Measurements from ENCODE around the gene SLC30A4.

The SLC30A4 gene

DNA sequence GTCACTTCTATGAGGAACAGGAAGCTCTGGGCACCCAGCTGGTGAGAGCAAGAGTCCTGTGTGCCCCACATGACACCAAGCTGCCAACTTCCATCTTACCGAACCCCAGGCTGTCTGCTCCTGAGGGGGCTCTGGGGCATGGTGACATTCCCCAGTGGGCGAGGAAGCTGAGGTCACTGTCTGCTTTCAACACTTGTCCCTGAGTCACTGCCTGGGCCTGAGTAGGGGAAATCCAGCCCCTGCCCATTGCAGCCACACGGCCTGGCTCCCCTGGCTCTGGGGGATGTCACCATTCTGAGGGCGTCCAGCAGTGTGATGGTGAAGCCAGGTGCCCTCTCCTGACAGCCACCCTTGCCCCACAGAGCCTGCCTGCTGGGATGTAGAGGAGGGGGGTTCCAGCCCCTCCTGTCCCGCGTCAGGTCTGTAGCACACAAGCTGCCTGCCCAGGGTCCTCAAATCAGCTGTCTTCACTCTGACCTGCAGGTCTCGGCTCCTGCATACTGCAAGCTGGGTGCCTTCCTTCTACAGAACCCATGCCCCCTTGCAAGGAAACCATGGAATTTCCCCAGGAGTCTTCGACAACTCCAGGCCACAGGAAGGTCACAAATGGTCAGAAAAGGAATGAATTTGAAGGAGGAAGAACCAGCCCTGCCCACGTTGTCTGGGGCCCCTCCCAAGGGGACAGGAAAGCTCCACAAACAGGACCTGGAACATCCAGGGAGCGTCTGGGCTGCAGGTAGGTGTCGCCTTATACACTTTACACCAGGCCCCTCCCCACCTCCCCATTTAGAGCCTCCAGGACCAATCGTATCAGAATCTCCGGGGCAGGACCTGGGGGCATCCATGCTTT, 74.3 kb downstream of the SLC30A4 start:
- H3K36me3 Mint-ChIP-seq (ENCODE audit: low read depth) = no peaks in the 10 kb centered on the region
- no peaks in the 10 kb centered on the region for H3K9me3 Mint-ChIP-seq
- H3K4me3 Mint-ChIP-seq = no peak overlapping the region
- no peak overlapping the region for H3K27ac Mint-ChIP-seq
- H3K4me1 Mint-ChIP-seq = no peaks in the 10 kb centered on the region
- no peaks in the 10 kb centered on the region for H3K27me3 Mint-ChIP-seq (ENCODE audit: low read depth)
- TF ChIP-seq, protein P1, sequence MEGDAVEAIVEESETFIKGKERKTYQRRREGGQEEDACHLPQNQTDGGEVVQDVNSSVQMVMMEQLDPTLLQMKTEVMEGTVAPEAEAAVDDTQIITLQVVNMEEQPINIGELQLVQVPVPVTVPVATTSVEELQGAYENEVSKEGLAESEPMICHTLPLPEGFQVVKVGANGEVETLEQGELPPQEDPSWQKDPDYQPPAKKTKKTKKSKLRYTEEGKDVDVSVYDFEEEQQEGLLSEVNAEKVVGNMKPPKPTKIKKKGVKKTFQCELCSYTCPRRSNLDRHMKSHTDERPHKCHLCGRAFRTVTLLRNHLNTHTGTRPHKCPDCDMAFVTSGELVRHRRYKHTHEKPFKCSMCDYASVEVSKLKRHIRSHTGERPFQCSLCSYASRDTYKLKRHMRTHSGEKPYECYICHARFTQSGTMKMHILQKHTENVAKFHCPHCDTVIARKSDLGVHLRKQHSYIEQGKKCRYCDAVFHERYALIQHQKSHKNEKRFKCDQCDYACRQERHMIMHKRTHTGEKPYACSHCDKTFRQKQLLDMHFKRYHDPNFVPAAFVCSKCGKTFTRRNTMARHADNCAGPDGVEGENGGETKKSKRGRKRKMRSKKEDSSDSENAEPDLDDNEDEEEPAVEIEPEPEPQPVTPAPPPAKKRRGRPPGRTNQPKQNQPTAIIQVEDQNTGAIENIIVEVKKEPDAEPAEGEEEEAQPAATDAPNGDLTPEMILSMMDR (IDR thresholded peaks at IDR 0.05; ENCODE audit: unreplicated experiment in 3 of 3) = no peak

DNA sequence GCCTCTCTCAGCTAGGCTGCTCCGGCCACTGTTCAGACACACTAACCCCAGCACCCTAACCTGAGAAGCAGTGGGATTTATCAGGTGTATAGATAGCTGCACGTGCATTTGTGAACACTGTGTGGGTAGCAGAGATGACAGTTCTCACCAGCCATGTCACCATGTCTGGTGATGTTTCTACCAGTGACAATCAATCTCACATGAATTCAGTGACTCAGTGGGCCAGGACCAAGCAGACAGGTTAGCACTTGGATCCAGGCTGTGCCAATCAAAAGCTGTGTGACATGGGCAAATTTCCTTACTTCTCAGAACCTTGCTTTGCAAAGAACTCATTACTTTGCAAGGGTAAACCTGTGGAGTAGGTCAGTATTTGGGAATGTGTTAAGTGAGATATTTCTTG, 78.9 kb downstream of the SLC30A4 start:
- H3K4me3 Mint-ChIP-seq = no peak overlapping the region
- TF ChIP-seq, protein P1 (IDR thresholded peaks at IDR 0.05; ENCODE audit: unreplicated experiment in 3 of 3) = no peak
- no peaks in the 10 kb centered on the region for H3K36me3 Mint-ChIP-seq (ENCODE audit: low read depth)
- H3K27me3 Mint-ChIP-seq (ENCODE audit: low read depth) = no peaks in the 10 kb centered on the region
- no peaks in the 10 kb centered on the region for H3K4me1 Mint-ChIP-seq
- H3K9me3 Mint-ChIP-seq = no peaks in the 10 kb centered on the region
- no peak overlapping the region for H3K27ac Mint-ChIP-seq

DNA sequence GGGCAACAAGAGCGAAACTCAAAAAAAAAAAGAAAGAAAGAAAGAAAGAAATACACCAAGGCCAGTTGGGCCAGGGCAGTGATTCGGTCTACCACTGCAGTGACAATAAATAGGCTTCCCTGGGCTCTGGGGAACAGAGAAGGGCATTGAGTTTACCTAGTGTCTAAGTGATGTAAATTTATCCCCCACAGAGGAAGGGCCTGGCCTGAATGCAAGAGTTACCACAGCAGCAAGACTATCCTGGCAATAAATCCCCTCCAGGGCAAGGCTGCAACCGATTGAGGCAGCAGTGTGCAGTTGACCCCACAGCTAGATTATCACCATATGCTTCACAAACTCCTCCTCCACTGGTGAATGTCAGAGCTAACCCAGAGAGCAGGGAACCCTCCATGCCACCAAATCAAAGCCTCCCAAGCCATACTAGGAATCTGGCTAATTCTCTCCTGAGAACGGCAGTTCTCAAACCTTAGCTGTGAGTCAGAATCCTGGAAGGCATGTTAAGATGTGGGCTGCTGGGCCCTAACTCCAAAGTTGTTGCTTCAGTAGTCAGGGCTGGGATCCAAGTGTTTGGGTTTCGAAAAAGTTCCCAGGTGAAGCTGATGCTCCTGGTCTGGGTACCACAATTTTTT, 79.9 kb downstream of the SLC30A4 start:
- H3K36me3 Mint-ChIP-seq (ENCODE audit: low read depth) = no peaks in the 10 kb centered on the region
- H3K9me3 Mint-ChIP-seq = no peaks in the 10 kb centered on the region
- no peak overlapping the region for H3K4me3 Mint-ChIP-seq
- no peaks in the 10 kb centered on the region for H3K27me3 Mint-ChIP-seq (ENCODE audit: low read depth)
- H3K27ac Mint-ChIP-seq = peak overlapping the region in 2 of 3 experiments; percentile 90 to 95
- H3K4me1 Mint-ChIP-seq = no peaks in the 10 kb centered on the region
- TF ChIP-seq, protein P1 (IDR thresholded peaks at IDR 0.05; ENCODE audit: unreplicated experiment in 3 of 3) = no peak

GRCh38 chr15:45441686-45442085, 80.9 kb downstream of the SLC30A4 start:
- Mint-ChIP-seq H3K4me1 (no peaks in the 10 kb centered on the region), H3K27ac (peak overlapping the region; percentile 64 to 95 (median 90)), H3K4me3 (peak overlapping the region in 2 of 3 experiments; percentile 52 to 58), H3K9me3 (no peaks in the 10 kb centered on the region), H3K36me3 (ENCODE audit: low read depth) (no peaks in the 10 kb centered on the region), H3K27me3 (ENCODE audit: low read depth) (no peaks in the 10 kb centered on the region)
- TF ChIP-seq, protein P1 (IDR thresholded peaks at IDR 0.05; ENCODE audit: unreplicated experiment in 3 of 3) = no peak

DNA sequence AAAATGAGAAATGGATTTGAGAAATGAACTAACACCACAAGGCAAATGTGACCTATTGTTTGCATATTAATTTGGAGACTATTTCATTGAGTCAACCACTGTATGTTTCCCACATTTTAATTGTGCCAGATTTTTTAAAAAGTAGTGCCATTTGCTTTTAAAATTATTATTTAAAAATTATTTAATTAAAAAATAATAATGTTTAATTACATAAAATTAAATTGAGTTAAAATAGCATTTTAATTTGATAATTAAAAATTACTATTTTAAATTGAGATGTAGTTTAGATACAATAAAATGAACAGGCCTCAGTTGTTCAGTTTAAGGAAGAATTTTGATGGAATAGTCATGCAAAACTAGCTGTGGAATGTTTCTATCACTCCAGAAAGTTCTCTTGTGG, 81.5 kb downstream of the SLC30A4 start:
- H3K36me3 Mint-ChIP-seq (ENCODE audit: low read depth) = no peaks in the 10 kb centered on the region
- no peaks in the 10 kb centered on the region for H3K9me3 Mint-ChIP-seq
- peak overlapping the region; percentile 64 to 95 (median 90) for H3K27ac Mint-ChIP-seq
- H3K4me3 Mint-ChIP-seq = peak overlapping the region in 2 of 3 experiments; percentile 52 to 58
- H3K27me3 Mint-ChIP-seq (ENCODE audit: low read depth) = no peaks in the 10 kb centered on the region
- H3K4me1 Mint-ChIP-seq = no peaks in the 10 kb centered on the region
- TF ChIP-seq, protein P1 (IDR thresholded peaks at IDR 0.05; ENCODE audit: unreplicated experiment in 3 of 3) = no peak
